ENCODE data around the gene IRX1.

The IRX1 gene

DNA sequence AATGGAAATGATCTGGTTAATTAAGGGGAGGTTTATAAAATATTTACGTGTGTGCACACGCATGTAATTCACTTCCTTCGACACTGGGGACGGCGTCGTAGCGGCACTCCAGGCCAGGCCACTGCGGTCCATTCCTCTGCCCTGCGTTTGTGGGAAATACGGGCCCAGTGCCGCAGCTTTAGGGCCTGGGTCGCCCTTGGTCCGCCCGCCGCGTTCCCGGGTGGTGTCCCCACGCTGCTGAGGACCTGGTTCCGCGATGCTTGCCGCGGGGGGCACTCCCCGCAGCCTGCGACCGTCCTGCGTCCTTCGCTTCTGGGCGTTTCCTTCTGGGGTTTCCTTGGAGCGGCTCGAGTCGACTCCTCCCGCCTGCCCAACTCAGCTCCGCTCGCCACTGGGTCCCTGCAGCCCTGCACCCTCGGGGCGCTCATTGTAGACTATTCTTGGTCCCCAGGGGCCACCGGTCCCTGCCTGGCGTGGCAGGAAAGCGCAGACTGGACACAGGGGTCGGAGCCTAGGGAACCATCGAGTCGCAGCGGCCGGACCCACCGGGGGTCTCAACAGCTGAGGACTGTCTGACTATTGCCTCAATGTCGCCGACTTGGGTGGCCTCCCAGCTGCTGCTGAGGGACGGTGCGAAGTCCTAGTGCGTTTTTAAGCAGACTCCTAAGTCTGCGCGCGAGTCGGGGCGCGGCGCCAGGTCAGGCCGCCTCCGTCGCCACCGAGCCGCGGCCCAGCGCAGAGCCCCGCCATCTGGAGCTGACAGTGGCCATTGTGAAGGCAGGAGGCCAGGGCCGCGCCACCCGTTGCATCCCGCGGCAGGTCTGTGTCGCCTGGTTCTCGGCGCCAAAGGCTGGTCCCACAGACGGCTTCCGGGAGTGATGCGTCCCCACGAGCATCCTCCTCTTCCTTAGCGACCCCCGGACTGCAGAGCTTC, 4.4 kb upstream of the IRX1 start:
- H3K36me3 ChIP-seq (ENCODE audit: insufficient read depth, low read length), result no peaks in the 10 kb centered on the region
- no peak for DNase-seq (ENCODE audit: low read depth, low spot score)
- no peak overlapping the region for H3K9ac ChIP-seq (ENCODE audit: insufficient read length)
- H3K9me3 ChIP-seq (ENCODE audit: low read depth, low read length), result no peaks in the 10 kb centered on the region
- TF ChIP-seq EZH2 (IDR thresholded peaks at IDR 0.05), result no peak
- no peak for TF ChIP-seq FOXP2 (optimal IDR thresholded peaks at IDR 0.05; ENCODE audit: control extremely low read depth, extremely low read length, insufficient read depth)
- no peak overlapping the region for H3K27ac ChIP-seq
- H3K4me3 ChIP-seq, result no peak overlapping the region

DNA sequence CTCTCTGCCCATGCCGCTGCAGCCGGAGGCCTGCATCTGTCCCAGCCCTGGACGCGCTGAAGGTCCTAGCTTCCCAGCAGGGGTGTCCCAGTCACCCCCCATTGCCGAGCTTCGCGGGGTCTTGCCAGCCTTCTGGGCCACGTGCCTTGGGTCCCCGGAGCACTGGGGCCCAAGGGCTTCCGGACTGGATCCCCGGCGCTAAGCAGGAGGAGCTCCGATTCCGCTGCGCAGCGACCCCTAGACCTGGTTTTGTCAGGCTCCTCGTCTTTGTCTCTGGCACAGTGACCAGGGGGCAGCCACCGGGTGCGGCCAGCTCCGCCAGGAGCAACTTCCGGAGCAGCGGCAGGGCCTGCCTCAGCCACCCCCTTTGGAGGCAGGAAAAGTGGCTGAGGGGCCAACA, 3.3 kb upstream of the IRX1 start:
- H3K9ac ChIP-seq (ENCODE audit: insufficient read length), result no peak overlapping the region
- H3K9me3 ChIP-seq (ENCODE audit: low read depth, low read length), result no peaks in the 10 kb centered on the region
- H3K27ac ChIP-seq, result no peak overlapping the region
- TF ChIP-seq FOXP2 (optimal IDR thresholded peaks at IDR 0.05; ENCODE audit: control extremely low read depth, extremely low read length, insufficient read depth), result no peak
- no peak for TF ChIP-seq POLR2AphosphoS5 (IDR thresholded peaks at IDR 0.05; ENCODE audit: borderline replicate concordance, low read depth, low read length)
- TF ChIP-seq EZH2 (IDR thresholded peaks at IDR 0.05), result no peak
- H3K4me3 ChIP-seq, result no peak overlapping the region
- no peak for DNase-seq (ENCODE audit: low read depth, low spot score)
- H3K36me3 ChIP-seq (ENCODE audit: insufficient read depth, low read length), result no peaks in the 10 kb centered on the region

DNA sequence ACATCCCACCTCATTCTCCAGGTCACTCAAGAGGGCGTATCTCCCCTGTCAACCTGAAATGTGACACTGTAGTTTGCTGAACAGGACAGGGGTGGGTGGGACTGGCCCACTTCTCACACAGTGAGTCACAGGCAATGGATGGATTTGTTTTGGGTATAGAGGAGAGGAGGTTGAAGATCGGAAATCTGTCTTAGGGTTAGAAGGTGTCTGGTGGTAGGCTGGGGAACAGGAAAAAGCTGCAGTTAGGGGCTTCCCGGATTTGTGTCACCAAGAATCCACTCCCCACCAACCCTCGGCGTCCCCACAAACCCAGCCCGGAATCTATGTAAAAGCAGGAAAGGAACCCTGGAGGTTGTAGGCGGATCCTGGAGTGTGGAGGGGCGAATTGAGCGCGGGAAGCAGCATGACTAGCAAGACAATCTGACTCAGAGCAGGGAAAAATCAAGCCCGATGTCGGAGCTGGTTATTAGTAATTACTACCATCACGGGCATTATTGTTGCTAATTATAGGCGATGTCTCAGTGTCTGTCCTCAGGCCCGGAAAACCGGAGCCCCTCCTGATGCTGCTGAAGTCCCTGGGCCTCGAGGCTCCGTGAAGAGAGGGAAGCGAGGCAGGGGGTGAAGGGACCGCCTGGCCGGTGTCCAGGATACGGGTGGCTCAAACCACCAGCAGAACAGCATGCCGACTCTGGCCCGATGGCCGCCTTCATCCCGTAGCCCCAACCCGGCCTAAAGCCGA, 1.7 kb upstream of the IRX1 start:
- no peak overlapping the region for H3K4me3 ChIP-seq

DNA sequence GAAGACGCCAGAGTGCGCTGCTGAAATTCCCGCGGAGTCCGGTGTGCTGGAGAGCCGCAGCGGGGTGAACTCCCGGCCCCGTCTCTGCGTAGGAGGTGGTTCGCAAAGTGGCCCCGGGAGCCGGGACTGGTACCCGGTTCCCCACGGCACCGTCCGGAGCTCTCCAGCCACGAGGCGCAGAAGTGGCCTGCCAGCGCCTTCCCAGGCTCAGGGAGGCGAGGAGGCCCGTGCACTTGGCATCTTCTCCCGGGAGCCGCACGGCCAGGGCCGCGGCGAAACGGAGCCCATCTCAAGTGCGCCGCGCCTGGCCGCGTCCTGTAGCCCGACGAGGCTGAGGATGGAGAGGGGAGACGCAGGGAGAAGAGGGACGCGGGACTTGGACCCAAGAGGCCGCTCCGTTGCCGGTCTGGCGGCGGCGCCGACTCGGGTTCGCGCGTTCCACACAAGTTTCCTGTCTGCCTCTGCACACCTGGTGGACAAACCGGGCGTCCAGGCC, 1.1 kb upstream of the IRX1 start:
- TF ChIP-seq FOXP2 (optimal IDR thresholded peaks at IDR 0.05; ENCODE audit: control extremely low read depth, extremely low read length, insufficient read depth), result no peak
- no peak for TF ChIP-seq EZH2 (IDR thresholded peaks at IDR 0.05)
- TF ChIP-seq POLR2AphosphoS5 (IDR thresholded peaks at IDR 0.05; ENCODE audit: borderline replicate concordance, low read depth, low read length), result no peak
- Histone ChIP-seq H3K4me3 (no peak overlapping the region), H3K9me3 (ENCODE audit: low read depth, low read length) (no peaks in the 10 kb centered on the region), H3K9ac (ENCODE audit: insufficient read length) (no peak overlapping the region), H3K36me3 (ENCODE audit: insufficient read depth, low read length) (no peaks in the 10 kb centered on the region), H3K27ac (no peak overlapping the region)
- no peak for DNase-seq (ENCODE audit: low read depth, low spot score)

More for the DNA sequence above, 1.7 kb upstream of the IRX1 start:
- Histone ChIP-seq H3K9ac (ENCODE audit: insufficient read length) (no peak overlapping the region), H3K9me3 (ENCODE audit: low read depth, low read length) (no peaks in the 10 kb centered on the region), H3K36me3 (ENCODE audit: insufficient read depth, low read length) (no peaks in the 10 kb centered on the region), H3K27ac (no peak overlapping the region)
- no peak for DNase-seq (ENCODE audit: low read depth, low spot score)
- TF ChIP-seq POLR2AphosphoS5 (IDR thresholded peaks at IDR 0.05; ENCODE audit: borderline replicate concordance, low read depth, low read length) (no peak), FOXP2 (optimal IDR thresholded peaks at IDR 0.05; ENCODE audit: control extremely low read depth, extremely low read length, insufficient read depth) (no peak), EZH2 (IDR thresholded peaks at IDR 0.05) (no peak)

DNA sequence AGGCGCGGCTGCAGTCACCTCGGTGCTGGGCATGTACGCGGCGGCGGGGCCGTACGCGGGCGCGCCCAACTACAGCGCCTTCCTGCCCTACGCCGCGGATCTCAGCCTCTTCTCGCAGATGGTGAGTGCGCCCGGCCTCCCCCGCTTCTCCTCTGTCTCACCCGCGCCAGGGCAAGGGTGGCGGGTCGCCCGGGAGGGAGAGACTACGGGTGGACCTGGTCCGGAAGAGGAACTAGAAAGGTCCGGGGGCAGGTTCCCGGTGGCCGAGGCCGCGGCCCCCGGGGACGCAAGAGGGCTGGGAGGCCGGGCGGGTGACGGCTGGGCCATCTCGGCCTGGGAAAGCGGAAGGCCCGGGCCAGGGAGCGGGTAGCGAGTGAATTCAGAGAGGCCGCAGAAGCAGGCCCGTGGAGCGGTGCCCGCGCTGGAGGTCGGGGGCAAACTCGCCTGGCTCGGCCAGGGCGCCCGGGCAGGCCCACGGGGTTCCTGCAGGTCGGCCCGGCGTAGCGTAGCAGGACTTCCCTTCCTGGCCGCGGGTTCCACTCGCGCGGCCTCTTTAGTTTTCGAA, 711 bp downstream of the IRX1 start:
- Histone ChIP-seq H3K9ac (ENCODE audit: insufficient read length) (no peak overlapping the region), H3K4me3 (no peak overlapping the region), H3K36me3 (ENCODE audit: insufficient read depth, low read length) (no peaks in the 10 kb centered on the region), H3K27ac (no peak overlapping the region), H3K9me3 (ENCODE audit: low read depth, low read length) (no peaks in the 10 kb centered on the region)
- TF ChIP-seq FOXP2 (optimal IDR thresholded peaks at IDR 0.05; ENCODE audit: control extremely low read depth, extremely low read length, insufficient read depth) (no peak), POLR2AphosphoS5 (IDR thresholded peaks at IDR 0.05; ENCODE audit: borderline replicate concordance, low read depth, low read length) (no peak), EZH2 (IDR thresholded peaks at IDR 0.05) (no peak)
- no peak for DNase-seq (ENCODE audit: low read depth, low spot score)

DNA sequence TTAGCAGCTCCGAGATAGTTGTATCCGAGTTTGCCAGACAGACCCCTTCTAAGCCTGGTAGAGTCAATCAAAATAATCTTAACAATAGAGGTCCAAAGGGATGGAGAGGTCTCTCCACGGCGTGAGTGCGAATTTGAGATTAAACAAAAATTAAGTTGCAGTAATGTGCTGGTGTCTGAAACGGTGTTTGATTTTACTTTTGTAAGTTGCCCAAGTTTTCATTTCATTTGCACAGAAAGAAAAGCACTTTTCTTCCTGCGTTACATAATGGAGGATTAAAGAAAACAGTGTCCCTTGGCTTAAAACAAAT, 1.2 kb downstream of the IRX1 start:
- no peak overlapping the region for H3K4me3 ChIP-seq
- DNase-seq (ENCODE audit: low read depth, low spot score), result no peak
- no peaks in the 10 kb centered on the region for H3K9me3 ChIP-seq (ENCODE audit: low read depth, low read length)
- no peak overlapping the region for H3K27ac ChIP-seq
- no peaks in the 10 kb centered on the region for H3K36me3 ChIP-seq (ENCODE audit: insufficient read depth, low read length)
- TF ChIP-seq POLR2AphosphoS5 (IDR thresholded peaks at IDR 0.05; ENCODE audit: borderline replicate concordance, low read depth, low read length) (no peak), FOXP2 (optimal IDR thresholded peaks at IDR 0.05; ENCODE audit: control extremely low read depth, extremely low read length, insufficient read depth) (no peak), EZH2 (IDR thresholded peaks at IDR 0.05) (no peak)
- no peak overlapping the region for H3K9ac ChIP-seq (ENCODE audit: insufficient read length)

DNA sequence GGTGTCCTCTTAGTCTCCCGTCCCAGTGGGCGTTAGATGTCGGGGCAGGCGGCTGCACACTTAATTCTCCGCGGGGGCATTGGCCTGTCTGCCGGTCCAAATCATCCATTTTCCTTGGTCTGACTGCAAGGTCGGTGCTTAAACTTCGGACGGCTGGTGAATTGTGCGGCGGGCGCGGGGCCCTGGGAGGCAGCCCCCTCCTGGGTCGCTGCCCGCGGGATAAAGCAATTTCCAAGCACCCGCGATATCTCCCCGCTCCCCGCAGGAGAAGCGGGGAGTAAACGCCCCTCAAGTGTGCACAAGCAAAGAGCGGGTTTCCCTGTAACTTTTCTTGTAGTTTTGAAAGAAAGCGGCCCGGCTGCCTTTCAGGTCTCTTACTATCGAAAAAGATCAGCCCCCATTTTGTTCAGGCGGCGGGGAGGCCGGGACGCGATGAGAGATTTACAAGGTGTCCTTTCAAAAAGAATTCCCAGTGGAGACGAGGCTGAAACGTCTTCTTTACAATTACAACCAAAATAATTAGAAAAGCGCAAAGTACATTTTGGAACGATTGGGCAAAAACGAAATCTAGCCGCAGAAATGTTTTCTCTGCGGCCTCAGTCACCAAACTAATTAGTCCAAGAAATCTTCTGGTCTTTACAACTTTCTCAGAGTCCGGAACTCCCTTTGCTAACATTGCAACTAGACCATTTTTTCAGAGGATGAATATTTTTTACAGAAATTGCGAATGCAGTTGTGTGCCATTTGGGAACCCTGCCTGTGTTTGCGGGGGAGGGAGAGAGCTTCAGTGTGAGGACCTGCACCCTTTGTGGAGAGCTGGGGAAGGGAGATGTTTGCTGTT, 1.8 kb downstream of the IRX1 start:
- TF ChIP-seq FOXP2 (optimal IDR thresholded peaks at IDR 0.05; ENCODE audit: control extremely low read depth, extremely low read length, insufficient read depth) (no peak), POLR2AphosphoS5 (IDR thresholded peaks at IDR 0.05; ENCODE audit: borderline replicate concordance, low read depth, low read length) (no peak), EZH2 (IDR thresholded peaks at IDR 0.05) (no peak)
- H3K36me3 ChIP-seq (ENCODE audit: insufficient read depth, low read length), result no peaks in the 10 kb centered on the region
- H3K27ac ChIP-seq, result no peak overlapping the region
- no peak overlapping the region for H3K9ac ChIP-seq (ENCODE audit: insufficient read length)
- no peak overlapping the region for H3K4me3 ChIP-seq
- no peak for DNase-seq (ENCODE audit: low read depth, low spot score)
- no peaks in the 10 kb centered on the region for H3K9me3 ChIP-seq (ENCODE audit: low read depth, low read length)
